Kidney (tissue), 14 donors: ENCODE data around the gene CASP2. TPM values are rescaled to one million over a fixed set of nuclear protein-coding genes. Genes with fewer than 3 reads are reported as not detected.

ENCODE experiments used
- DNase-seq, 5 donors: peaks; one replicate each; pipeline ENCODE4 v3.0.0-alpha.2; 2013 to 2020
- FAIRE-seq: peaks from 2 replicates; lab custom pipeline; 2012; peaks lifted over from hg19 to GRCh38; lab: Jason Lieb, UNC
- H3K27ac ChIP-seq, 2 donors: one replicate each; pipeline ENCODE4 v1.7.0; 2013; ENCODE audit warnings: low read depth in 2 of 2, low read length in 2 of 2, inconsistent platforms in 1 of 2
- H3K27me3 ChIP-seq: one replicate; pipeline ENCODE4 v1.7.1; 2013; ENCODE audit warnings: low read length, inconsistent platforms; ENCODE audit not compliant: control insufficient read depth, insufficient read depth
- H3K36me3 ChIP-seq, 3 donors: one replicate each; pipeline versions ENCODE4 v1.7.0 to v1.7.1; 2013; ENCODE audit warnings: low read length in 3 of 3, control low read depth in 1 of 3, inconsistent platforms in 1 of 3; ENCODE audit not compliant: insufficient read depth in 3 of 3, control insufficient read depth in 2 of 3
- H3K4me1 ChIP-seq, 3 donors: one replicate each; pipeline versions ENCODE4 v1.7.0 to v1.7.1; 2013; ENCODE audit warnings: low read length in 3 of 3, inconsistent platforms in 1 of 3, low read depth in 1 of 3; ENCODE audit not compliant: control insufficient read depth in 2 of 3, insufficient read depth in 2 of 3
- H3K4me3 ChIP-seq, 3 donors: one replicate each; pipeline versions ENCODE4 v1.7.0 to v1.8.1; 2013; ENCODE audit warnings: low read length in 3 of 3, control low read depth in 1 of 3, inconsistent platforms in 1 of 3
- H3K9ac ChIP-seq, 3 donors: one replicate each; pipeline versions ENCODE4 v1.7.0 to v1.7.1; 2013; ENCODE audit warnings: low read length in 3 of 3, control low read depth in 1 of 3, inconsistent platforms in 1 of 3
- H3K9me3 ChIP-seq, 3 donors: one replicate each; pipeline versions ENCODE4 v1.7.0 to v1.7.1; 2013; ENCODE audit warnings: low read length in 3 of 3, control low read depth in 1 of 3, inconsistent platforms in 1 of 3; ENCODE audit not compliant: control insufficient read depth in 2 of 3, insufficient read depth in 1 of 3
- CTCF ChIP-seq: IDR thresholded peaks from 3 replicates; pipeline ENCODE4 v1.5.1; 2012; ENCODE audit warnings: mild to moderate bottlenecking, moderate library complexity, borderline replicate concordance; ENCODE audit not compliant: insufficient read depth; ENCODE audit errors: extremely low read depth
- intact Hi-C: fragments of 100-400 bp; cut with DNase I; formaldehyde crosslinking; loops from one replicate; pipeline ENCODE4 v1.11.1; 2022
- polyA plus RNA-seq: library from polyadenylated mRNA; stranded (reverse); fragments of 350-450 nt; fragmentation: Illumina TruSeq; extraction: RNeasy Lipid Tissue Mini Kit (QIAGEN cat#74804); gene quantifications from one replicate; pipeline ENCODE4 v1.2.3, GENCODE V29; 2014; ENCODE audit warnings: low read depth, low replicate concordance; ENCODE audit not compliant: insufficient read depth
- total RNA-seq: library from RNA; stranded (reverse); fragmentation: NEBNext Ultra II Directional; extraction: Animal tissue kit (Norgen Biotek cat#: 25700); gene quantifications from one replicate; pipeline ENCODE4 v1.2.1, GENCODE V29; 2021
- donor health status: control.
- donor health status: control.
- donor health status: control.
- donor health status: control.
- donor health status: control.
- donor health status: DM: yes; HTN: yes; CAD: no.
- donor health status: Normal renal cell carcinoma (clear cell type).

Gene CASP2
- total and polyA plus RNA-seq, 2 donors from 2014 or later: 6.6 to 36.2 TPM

- Histone ChIP-seq H3K9ac (no peak overlapping the region), H3K4me3 (no peak overlapping the region)
These were observed 47.6 kb upstream of the CASP2 start for GRCh38 chr7:143240291-143241168.

GRCh38 chr7:143242306-143242705, 45.8 kb upstream of the CASP2 start:
- no peak overlapping the region for H3K9ac ChIP-seq
- no peak overlapping the region for H3K27ac ChIP-seq
- DNase-seq (no peak), FAIRE-seq (no peak)
- intact Hi-C loops: loop anchor here (10.0 kb wide), 1 partner anchor 62 kb away; no protein-coding TSS in a partner anchor
- H3K27me3 ChIP-seq: no peaks in the 10 kb centered on the region
- H3K4me3 ChIP-seq: no peak overlapping the region
- H3K4me1 ChIP-seq: peaks cover 0 to 5% (median 0%) of the 10 kb centered on the region in 3 donors
- no peaks in the 10 kb centered on the region for H3K36me3 ChIP-seq
- H3K9me3 ChIP-seq: no peaks in the 10 kb centered on the region
- no peak for TF ChIP-seq CTCF

More at GRCh38 chr7:143240291-143241168, 47.6 kb upstream of the CASP2 start:
- H3K27me3 ChIP-seq: no peaks in the 10 kb centered on the region
- H3K4me1 ChIP-seq: peaks cover 0 to 5% (median 0%) of the 10 kb centered on the region in 3 donors
- peak in 4 of 5 donors; percentile 70 to 89 (median 79) for DNase-seq
- intact Hi-C loops: loop anchor here (10.0 kb wide), 1 partner anchor 64 kb away; no protein-coding TSS in a partner anchor
- peak; percentile 92 for TF ChIP-seq CTCF
- H3K27ac ChIP-seq: no peak overlapping the region
- no peak for FAIRE-seq
- H3K36me3 ChIP-seq: no peaks in the 10 kb centered on the region
- H3K9me3 ChIP-seq: no peaks in the 10 kb centered on the region

- H3K4me3 ChIP-seq: no peak overlapping the region
- no peaks in the 10 kb centered on the region for H3K36me3 ChIP-seq
- no peak for TF ChIP-seq CTCF
- H3K9me3 ChIP-seq: no peaks in the 10 kb centered on the region
- H3K27ac ChIP-seq: no peak overlapping the region
- DNase-seq: peak in 2 of 5 donors; percentile 31 to 42
- peaks cover 0 to 5% (median 0%) of the 10 kb centered on the region in 3 donors for H3K4me1 ChIP-seq
- H3K27me3 ChIP-seq: no peaks in the 10 kb centered on the region
- intact Hi-C loops: loop anchor here (10.0 kb wide), 1 partner anchor 62 kb away; no protein-coding TSS in a partner anchor
- no peak overlapping the region for H3K9ac ChIP-seq
- no peak for FAIRE-seq
These were observed 45.0 kb upstream of the CASP2 start for GRCh38 chr7:143243111-143243510.
